Esophagus mucosa (tissue), 1 donor: Measurements from ENCODE around the gene PERM1. TPM values are rescaled to one million over a fixed set of nuclear protein-coding genes. Genes with fewer than 3 reads are reported as not detected.
A peak's percentile ranks its signal among the peaks of the same experiment; 100 is the strongest.
"Not testable (repeated sequence)": the region's sequence is repeated elsewhere in the genome, so short reads cannot be mapped to it uniquely, and the experiment has no call there.

Experiments used
- ATAC-seq: fragments of 200-7000 bp; cut with Tn5 transposase; one replicate; pipeline ENCODE4 v1.9.1; 2020
- total RNA-seq: library from RNA; stranded (reverse); gene quantifications from one replicate; pipeline ENCODE4 v1.2.4, GENCODE V29; 2023
- donor health status: DM: yes; HTN: yes; CAD: no.

The PERM1 gene
- total RNA-seq, 1 donor from 2014 or later = not detected

- no peak for ATAC-seq
Measured at GRCh38 chr1:997993-998744, 16.3 kb upstream of the PERM1 start.

GRCh38 chr1:997713-997992 lies 15.8 kb upstream of the PERM1 start:
- no peak for ATAC-seq

GRCh38 chr1:996851-997712 lies 15.2 kb upstream of the PERM1 start:
- ATAC-seq = no peak

GRCh38 chr1:995665-996633 lies 14.1 kb upstream of the PERM1 start:
- ATAC-seq = no peak

GRCh38 chr1:994546-994945 lies 12.7 kb upstream of the PERM1 start:
- not testable (repeated sequence) for ATAC-seq

- no peak for ATAC-seq
Measured at GRCh38 chr1:993379-993995, 11.6 kb upstream of the PERM1 start.

GRCh38 chr1:992362-992761 lies 10.5 kb upstream of the PERM1 start:
- ATAC-seq = no peak

GRCh38 chr1:991895-992294 lies 10.0 kb upstream of the PERM1 start:
- no peak for ATAC-seq

GRCh38 chr1:991275-991674 lies 9.4 kb upstream of the PERM1 start:
- ATAC-seq = not testable (repeated sequence)

GRCh38 chr1:988061-988460 lies 6.2 kb upstream of the PERM1 start:
- ATAC-seq = not testable (repeated sequence)

- no peak for ATAC-seq
Measured at GRCh38 chr1:985126-985525, 3.2 kb upstream of the PERM1 start.

- no peak for ATAC-seq
Measured at GRCh38 chr1:984476-984814, 2.6 kb upstream of the PERM1 start.

GRCh38 chr1:983798-984475 lies 2.0 kb upstream of the PERM1 start:
- ATAC-seq = peak; percentile 32

- no peak for ATAC-seq
Measured at GRCh38 chr1:982765-983436, 1.0 kb upstream of the PERM1 start.

- peak; percentile 3 for ATAC-seq
Measured at GRCh38 chr1:981491-981954, 370 bp downstream of the PERM1 start.

GRCh38 chr1:980602-981395 lies 1.1 kb downstream of the PERM1 start:
- ATAC-seq = no peak

GRCh38 chr1:980137-980571 lies 1.7 kb downstream of the PERM1 start:
- peak; percentile 28 for ATAC-seq

GRCh38 chr1:979744-980072 lies 2.2 kb downstream of the PERM1 start:
- ATAC-seq = no peak

GRCh38 chr1:978835-979743 lies 2.8 kb downstream of the PERM1 start:
- ATAC-seq = no peak
